HG02870 (cell line): Measurements from ENCODE around the gene ZNF91.
"Not testable (repeated sequence)": the region's sequence is repeated elsewhere in the genome, so short reads cannot be mapped to it uniquely, and the experiment has no call there.

Experiments used
- ATAC-seq: cut with Tn5 transposase; IDR thresholded peaks from one replicate; pipeline ENCODE4 v1.9.1; 2021; ENCODE audit warnings: mild to moderate bottlenecking, moderate library complexity; ENCODE audit not compliant: unreplicated experiment

The ZNF91 gene

DNA sequence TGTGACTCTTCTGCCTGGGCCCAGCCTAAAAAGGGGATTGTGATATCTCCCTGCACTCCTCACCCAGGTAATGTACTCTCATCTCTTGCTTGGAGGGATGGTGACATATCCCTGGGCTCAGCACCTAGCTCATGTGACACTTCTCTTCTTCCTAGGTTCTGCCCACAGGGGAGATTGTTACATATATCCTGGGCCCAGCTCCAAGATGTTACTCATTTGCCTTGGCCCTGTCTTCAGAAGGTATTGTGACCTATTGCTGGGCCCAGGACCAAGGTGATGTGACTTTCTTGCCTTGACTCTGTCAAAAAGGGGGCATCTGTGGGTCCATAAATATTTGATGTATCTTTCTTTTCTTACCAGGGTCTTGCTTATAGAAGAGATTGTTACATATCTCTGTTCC is 73.9 kb downstream of the ZNF91 start:
- not testable (repeated sequence) for ATAC-seq

DNA sequence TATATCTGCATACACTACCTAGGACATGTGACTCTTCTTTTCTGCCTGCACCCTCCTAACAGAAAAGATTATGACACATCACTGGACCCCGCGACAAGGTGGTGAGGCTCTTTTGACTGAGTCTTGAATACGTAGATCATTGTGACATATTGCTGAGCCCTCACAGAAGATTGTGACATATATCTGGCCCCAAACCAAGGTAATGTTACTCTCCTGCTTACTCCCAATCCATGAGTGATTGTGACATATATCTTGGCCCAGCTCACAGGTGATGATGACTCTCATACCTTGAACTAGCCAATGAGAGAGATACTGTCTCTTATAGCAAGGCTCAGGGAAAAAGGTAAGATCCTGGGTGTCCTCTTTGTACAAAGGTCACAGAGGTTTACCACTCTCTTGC is 75.7 kb downstream of the ZNF91 start:
- ATAC-seq: not testable (repeated sequence)

DNA sequence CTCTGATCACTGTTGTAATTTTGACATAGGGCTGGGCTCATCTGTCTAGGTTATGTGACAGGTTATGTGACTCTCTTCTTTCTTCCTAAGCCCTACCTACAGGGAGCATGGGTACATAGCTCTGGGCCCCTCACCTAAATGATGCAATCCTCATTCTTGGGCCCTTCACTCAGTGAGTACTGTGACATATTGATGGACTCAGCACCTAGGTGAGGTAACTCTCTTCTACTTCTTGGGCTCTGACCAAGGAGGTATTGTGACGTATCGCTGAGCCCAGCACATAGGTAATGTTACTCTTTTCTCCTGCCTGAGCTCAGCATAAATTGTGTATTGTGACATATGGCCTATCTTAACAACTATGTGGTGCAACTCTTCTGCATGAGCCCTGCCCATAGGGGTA is 76.3 kb downstream of the ZNF91 start:
- not testable (repeated sequence) for ATAC-seq

DNA sequence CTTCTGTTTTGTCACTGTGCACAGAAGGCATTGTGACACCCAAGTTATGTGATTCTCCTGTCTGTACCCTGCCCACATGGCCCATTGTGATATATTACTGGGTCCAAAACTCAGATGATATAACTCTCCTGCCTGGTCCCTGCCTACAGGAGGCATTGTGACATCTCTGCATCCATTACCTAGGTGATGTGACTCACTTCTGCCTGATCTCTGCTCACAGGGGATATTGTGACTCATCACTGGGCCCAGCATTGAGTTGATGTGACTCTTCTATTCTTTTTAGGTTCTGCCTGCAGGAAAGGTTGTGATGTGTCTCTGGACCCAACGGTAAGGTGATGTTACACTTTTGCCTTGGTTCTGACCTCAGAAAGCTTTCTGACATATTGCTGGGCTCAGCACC is 77.1 kb downstream of the ZNF91 start:
- ATAC-seq: no peak

DNA sequence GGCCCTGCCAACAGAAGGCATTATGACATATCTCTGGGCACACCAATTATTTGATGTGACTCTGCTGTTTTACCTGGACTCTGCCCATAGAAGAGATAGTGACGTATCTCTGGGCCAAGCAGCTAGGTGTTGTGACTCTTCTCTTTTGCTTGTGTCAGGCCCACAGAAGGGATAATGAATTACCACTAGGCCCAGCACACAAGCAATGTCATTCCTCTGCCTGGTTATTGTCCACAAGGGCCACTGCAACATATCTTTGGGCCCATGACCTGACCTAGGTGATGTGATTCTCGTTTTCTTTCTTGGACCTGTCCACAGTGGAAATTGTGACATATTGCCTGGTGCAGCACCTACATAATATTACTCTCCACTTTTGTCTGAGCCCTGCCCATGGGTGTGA is 80.0 kb downstream of the ZNF91 start:
- ATAC-seq: no peak

DNA sequence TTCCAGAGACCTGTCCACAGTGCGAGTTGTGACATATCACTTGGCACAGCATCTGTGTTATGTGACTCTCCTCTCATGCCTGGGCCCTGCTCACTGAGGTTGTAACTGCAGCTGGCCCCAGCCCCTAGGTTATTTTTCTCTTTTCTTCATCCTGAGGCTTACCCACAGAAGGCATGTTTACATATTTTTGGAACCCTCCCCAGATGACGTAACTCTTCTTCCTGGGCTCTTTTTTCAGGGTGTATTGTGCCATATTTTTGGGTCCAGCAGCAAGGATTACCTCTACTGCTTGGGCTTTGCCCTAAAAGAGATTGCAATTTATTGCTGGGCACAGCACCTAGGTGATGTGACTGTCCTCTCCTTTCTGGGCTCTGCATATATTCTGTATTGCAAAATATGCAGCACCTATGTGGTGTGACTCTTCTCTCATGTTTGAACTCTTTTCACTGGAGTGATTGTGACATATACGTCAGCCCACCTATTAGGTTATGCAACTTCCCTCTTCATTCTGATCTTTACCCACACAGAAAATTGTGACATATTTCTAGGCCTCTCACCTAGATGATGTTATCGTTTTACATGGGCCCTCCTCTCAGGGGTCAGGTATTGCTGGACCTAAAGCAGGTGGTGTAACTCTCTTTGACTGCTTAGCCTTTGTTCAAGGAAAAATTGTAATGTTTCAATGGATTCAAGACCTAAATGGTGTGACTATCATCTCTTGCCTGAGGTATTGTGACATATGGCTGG is 80.6 kb downstream of the ZNF91 start:
- no peak for ATAC-seq

DNA sequence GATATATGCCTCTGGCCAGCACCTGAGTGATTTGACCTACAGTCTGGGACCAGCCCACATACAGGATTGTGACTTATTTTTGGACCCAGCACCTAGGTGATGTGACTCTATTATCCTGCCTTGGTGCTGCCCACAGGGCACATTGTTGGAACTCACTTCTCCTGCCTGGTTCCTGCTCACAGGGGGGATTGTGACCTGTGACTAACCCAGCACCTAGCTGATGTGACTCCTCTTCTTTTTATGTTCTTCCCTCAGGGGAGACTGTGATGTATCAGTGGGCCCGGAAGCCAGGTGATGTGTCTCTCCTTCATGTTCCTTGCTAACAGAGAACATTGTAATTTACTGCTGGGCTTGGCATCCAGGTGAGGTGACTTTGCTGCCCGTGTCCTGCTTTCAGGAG is 82.1 kb downstream of the ZNF91 start:
- no peak for ATAC-seq

DNA sequence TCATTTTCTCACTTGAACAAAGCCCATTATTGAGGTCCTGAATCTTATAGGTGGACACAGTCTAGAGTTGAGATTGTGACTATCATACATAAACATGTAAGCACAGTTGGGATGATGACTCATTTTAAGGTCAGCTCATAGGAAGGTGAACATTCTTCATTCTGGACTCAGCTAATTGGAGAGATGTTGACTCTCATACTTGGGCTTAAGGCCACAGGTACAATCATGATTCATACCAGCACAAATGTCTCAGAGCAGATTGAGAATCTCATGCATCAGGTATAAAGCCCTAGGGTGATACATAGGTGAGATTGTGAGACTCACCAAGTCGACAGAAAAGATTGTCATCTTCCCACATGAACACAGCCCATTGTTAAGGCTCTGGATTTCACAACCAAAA is 82.8 kb downstream of the ZNF91 start:
- no peak for ATAC-seq

DNA sequence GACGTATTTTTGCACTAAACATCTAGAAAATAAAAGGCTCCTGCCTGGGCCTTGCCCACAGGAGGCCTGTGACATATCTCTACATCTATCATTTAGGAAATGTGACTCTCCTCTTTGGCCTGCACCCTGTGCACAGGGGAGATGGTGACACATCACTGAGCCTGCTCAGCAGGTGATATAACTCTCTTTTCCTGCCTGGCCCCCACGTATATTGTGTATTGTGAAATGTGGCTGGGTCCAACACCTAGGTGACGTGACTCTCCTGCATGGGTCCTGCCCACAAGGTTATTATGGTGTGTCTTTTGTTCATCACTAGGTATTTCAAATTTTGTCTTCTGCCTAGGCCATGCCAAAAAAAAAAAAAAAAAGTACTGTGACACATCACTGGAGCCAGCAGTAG is 83.7 kb downstream of the ZNF91 start:
- no peak for ATAC-seq

DNA sequence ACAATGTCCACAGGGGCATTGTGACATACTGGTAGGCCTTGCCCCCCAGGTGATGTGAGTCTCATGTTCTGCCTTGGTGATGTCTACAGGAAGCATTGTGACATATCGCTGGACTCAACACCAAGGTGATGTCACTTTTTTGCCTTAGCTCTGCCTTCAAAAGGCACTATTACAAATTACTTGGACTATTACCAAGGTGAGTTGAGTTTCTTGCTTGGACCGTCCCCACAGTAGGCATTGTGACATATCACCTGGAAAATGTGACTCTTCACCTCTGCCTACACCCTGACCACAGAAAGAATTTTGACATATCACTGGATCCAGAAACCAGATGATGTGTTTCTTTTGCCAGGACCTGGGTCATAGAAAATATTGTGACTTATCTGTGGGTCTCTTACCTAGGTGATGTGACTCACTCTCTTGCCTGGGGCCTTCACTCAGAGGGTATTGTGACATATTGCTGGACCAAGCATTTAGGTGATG is 84.5 kb downstream of the ZNF91 start:
- ATAC-seq: no peak

DNA sequence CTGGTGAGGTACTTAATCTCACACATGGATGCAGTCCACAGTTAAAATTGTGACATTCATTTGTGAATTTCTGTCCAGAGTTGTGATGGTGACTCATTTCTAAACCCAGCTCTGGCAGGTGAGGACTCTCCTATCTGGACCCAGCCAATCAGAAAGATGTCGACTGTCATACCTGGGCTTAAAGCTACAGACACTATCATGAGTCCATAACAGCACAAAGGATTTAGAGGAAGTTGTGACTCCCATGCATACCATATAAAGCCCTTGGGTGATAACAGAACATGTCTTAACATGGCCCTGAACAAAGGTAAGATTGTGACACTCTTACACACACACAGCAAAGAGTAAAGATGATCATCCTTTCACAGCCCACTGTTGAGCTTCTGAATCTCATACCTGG is 85.3 kb downstream of the ZNF91 start:
- no peak for ATAC-seq

DNA sequence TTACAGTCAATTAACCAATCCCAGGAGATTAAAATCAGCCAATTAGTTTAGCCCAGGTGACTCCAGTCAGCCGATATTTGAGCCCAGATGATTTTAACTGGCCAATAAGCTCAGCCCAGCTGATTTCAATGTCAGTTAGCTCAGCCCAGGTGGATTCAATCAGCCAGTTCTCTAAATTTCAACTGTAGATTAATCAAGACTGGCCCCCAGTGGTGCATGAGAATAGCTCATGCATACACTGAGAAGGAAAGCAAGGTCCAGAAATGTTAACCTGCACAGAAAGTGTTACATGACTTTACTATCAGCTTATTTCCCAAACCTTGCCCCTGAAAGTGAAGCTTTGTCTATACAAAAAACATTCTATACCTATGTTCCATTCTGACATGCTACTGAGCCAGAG is 89.7 kb downstream of the ZNF91 start:
- no peak for ATAC-seq

DNA sequence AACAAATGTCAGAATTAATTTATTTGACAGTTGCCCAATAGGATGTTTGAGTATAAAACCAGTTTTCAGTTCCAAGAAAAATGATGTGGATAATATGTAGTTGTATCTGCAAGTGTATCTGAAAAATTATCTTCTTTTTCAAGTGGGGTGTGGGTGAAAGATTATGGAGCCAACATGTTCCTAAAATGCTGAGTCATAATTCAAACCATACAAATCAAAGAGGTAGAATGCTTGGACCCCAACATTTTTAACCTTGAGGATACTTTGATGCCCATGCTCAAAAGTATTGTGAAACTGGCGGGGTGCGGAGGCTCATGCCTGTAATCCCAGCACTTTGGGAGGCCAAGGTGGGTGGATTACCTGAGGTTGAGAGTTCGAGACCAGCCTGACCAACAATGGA is 91.0 kb downstream of the ZNF91 start:
- ATAC-seq: no peak

DNA sequence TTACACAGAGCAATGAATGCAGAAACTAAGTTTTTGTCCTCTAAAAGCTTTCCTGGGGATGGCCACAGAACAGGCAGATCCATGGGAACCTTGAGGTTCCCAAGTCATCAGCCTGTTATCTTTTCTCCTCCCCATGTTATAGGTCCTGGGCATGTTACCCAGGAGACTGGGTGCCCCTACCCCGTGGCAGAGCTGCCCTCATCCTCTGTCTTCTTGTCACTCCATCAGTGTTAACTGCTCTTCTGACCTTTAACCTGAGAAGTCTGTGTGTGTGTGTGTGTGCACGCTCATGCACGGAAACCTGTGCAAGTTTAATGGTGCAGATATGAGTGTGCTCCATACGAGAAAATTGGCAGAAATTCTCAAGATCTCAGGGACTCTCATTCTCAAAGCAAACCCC is 101.1 kb downstream of the ZNF91 start:
- ATAC-seq: no peak

DNA sequence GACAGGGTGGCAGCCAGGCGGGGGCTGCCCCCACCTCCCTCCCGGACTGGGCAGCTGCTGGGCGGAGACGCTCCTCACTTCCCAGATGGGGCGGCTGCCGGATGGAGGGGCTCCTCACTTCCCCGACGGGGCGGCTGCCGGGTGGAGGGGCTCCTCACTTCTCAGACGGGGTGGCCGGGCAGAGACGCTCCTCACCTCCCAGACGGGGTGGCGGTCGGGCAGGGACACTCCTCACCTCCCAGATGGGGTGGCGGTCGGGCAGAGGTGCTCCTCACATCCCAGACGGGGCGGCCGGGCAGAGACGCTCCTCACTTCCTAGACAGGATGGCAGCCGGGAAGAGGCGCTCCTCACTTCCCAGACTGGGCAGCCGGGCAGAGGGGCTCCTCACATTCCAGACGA is 105.3 kb downstream of the ZNF91 start:
- ATAC-seq: not testable (repeated sequence)
